Hepatocyte (in vitro differentiated cells): Measurements from ENCODE around the gene CYP1B1. TPM values are rescaled to one million over a fixed set of nuclear protein-coding genes. Genes with fewer than 3 reads are reported as not detected.
"Not testable (repeated sequence)": the region's sequence is repeated elsewhere in the genome, so short reads cannot be mapped to it uniquely, and the experiment has no call there.

Experiments
- DNase-seq: peaks from one replicate; pipeline ENCODE4 v3.0.0-alpha.2; 2016; ENCODE audit warnings: low spot score
- H2AFZ ChIP-seq: fragments of 200-600 bp; sonication (generic); 2 replicates; pipeline ENCODE4 v1.6.0; 2016; ENCODE audit warnings: antibody characterized with exemption, mild to moderate bottlenecking
- H3K27ac ChIP-seq: fragments of 200-600 bp; sonication (generic); 2 replicates; pipeline ENCODE4 v1.5.1; 2016; ENCODE audit warnings: mild to moderate bottlenecking
- H3K27me3 ChIP-seq: fragments of 200-600 bp; sonication (generic); 2 replicates; pipeline ENCODE4 v1.6.1; 2016
- H3K36me3 ChIP-seq: fragments of 200-600 bp; sonication (generic); replicated peaks from 2 replicates; pipeline ENCODE4 v1.5.1; 2016; ENCODE audit warnings: low read depth; ENCODE audit not compliant: insufficient read depth
- H3K4me1 ChIP-seq: fragments of 200-600 bp; sonication (generic); 2 replicates; pipeline ENCODE4 v1.5.1; 2016; ENCODE audit warnings: mild to moderate bottlenecking, moderate library complexity; ENCODE audit not compliant: insufficient read depth
- H3K4me2 ChIP-seq: fragments of 200-600 bp; sonication (generic); 2 replicates; pipeline ENCODE4 v1.6.0; 2016
- H3K4me3 ChIP-seq: fragments of 200-600 bp; sonication (generic); 2 replicates; pipeline ENCODE4 v1.5.1; 2016; ENCODE audit warnings: mild to moderate bottlenecking
- H3K79me2 ChIP-seq: fragments of 200-600 bp; sonication (generic); 2 replicates; pipeline ENCODE4 v1.6.0; 2017; ENCODE audit warnings: mild to moderate bottlenecking
- H3K9me2 ChIP-seq: fragments of 200-600 bp; sonication (generic); replicated peaks from 2 replicates; pipeline ENCODE4 v1.6.0; 2017; ENCODE audit warnings: mild to moderate bottlenecking; ENCODE audit not compliant: insufficient read depth
- H3K9me3 ChIP-seq: fragments of 200-600 bp; sonication (generic); 2 replicates; pipeline ENCODE4 v1.5.1; 2016; ENCODE audit warnings: low read depth, mild to moderate bottlenecking
- H4K20me1 ChIP-seq: fragments of 200-600 bp; sonication (generic); 2 replicates; pipeline ENCODE4 v1.6.0; 2016; ENCODE audit warnings: mild to moderate bottlenecking; ENCODE audit not compliant: insufficient read depth, poor library complexity, severe bottlenecking
- CTCF ChIP-seq: fragments of 200-600 bp; sonication (generic); IDR thresholded peaks from 2 replicates; pipeline ENCODE4 v1.5.1; 2016; ENCODE audit warnings: antibody characterized with exemption, mild to moderate bottlenecking; ENCODE audit not compliant: poor library complexity
- EZH2 ChIP-seq: fragments of 200-600 bp; sonication (generic); IDR thresholded peaks from 2 replicates; pipeline ENCODE4 v1.6.1; 2016; ENCODE audit warnings: antibody characterized with exemption, mild to moderate bottlenecking, borderline replicate concordance
- EZH2phosphoT487 ChIP-seq: fragments of 200-600 bp; sonication (generic); IDR thresholded peaks from one replicate; pipeline ENCODE4 v1.6.1; 2018; ENCODE audit warnings: antibody characterized with exemption, mild to moderate bottlenecking, low read depth, moderate library complexity; ENCODE audit not compliant: unreplicated experiment, severe bottlenecking
- WGBS: methylation state at CpG from one replicate; pipeline ENCODE4 v1.1.6; 2016; ENCODE audit warnings: low lambda C conversion rate; ENCODE audit errors: missing lambda C conversion rate; 5-methylcytosine and 5-hydroxymethylcytosine counted together
- polyA plus RNA-seq: library from polyadenylated mRNA; unstranded; fragments of >200 nt; fragmentation: Nextera tagmentation; extraction: Ambion mirVana; gene quantifications from 2 replicates; pipeline ENCODE4 v1.2.1, GENCODE V29; 2016
- total RNA-seq: library from RNA; depleted of rRNA; stranded (reverse); fragments of >200 nt; gene quantifications from 2 replicates; pipeline ENCODE4 v1.2.3, GENCODE V29; 2014

CYP1B1 gene
- total and polyA plus RNA-seq, 2 experiments from 2014 or later = 23.2 to 38.5 TPM

- DNase-seq, H3K9me2 ChIP-seq, H3K9me3 ChIP-seq, H2AFZ ChIP-seq, H3K36me3 ChIP-seq, H4K20me1 ChIP-seq, H3K79me2 ChIP-seq, H3K27me3 ChIP-seq, H3K27ac ChIP-seq, H3K4me2 ChIP-seq, H3K4me3 ChIP-seq: not testable (repeated sequence)
- 61% methylated on average over 9 of the region's 9 CpGs for WGBS
- H3K4me1 ChIP-seq = peaks cover 14% of the 10 kb centered on the region
Observed at GRCh38 chr2:38082727-38083126, 6.8 kb upstream of the CYP1B1 start.

- Histone ChIP-seq H3K27ac (no peak overlapping the region), H3K79me2 (no peaks in the 10 kb centered on the region), H3K9me3 (no peaks in the 10 kb centered on the region), H3K4me1 (peaks cover 27% of the 10 kb centered on the region), H3K36me3 (no peaks in the 10 kb centered on the region), H2AFZ (no peak overlapping the region), H3K27me3 (peaks cover 8% of the 10 kb centered on the region), H3K4me3 (no peak overlapping the region), H3K9me2 (no peaks in the 10 kb centered on the region), H3K4me2 (no peak overlapping the region), H4K20me1 (no peaks in the 10 kb centered on the region)
- WGBS = 68% methylated on average over 3 of the region's 3 CpGs
- TF ChIP-seq EZH2 (no peak), EZH2phosphoT487 (no peak), CTCF (no peak)
- DNase-seq = no peak
Observed at GRCh38 chr2:38080346-38080745, 4.4 kb upstream of the CYP1B1 start.

GRCh38 chr2:38079116-38080052 is 3.4 kb upstream of the CYP1B1 start:
- no peak for TF ChIP-seq EZH2phosphoT487
- no peak for TF ChIP-seq EZH2
- no peak for TF ChIP-seq CTCF
- Histone ChIP-seq H3K27me3 (peaks cover 17% of the 10 kb centered on the region), H3K9me3 (no peaks in the 10 kb centered on the region), H3K79me2 (no peaks in the 10 kb centered on the region), H3K27ac (peak overlapping the region; percentile 53), H3K4me3 (no peak overlapping the region), H4K20me1 (no peaks in the 10 kb centered on the region), H3K9me2 (no peaks in the 10 kb centered on the region), H3K36me3 (no peaks in the 10 kb centered on the region), H3K4me1 (peaks cover 36% of the 10 kb centered on the region), H2AFZ (no peak overlapping the region), H3K4me2 (no peak overlapping the region)
- DNase-seq = no peak
- 55% methylated on average over 11 of the region's 11 CpGs for WGBS

- no peaks in the 10 kb centered on the region for H4K20me1 ChIP-seq
- H3K4me3 ChIP-seq = peak overlapping the region; percentile 67
- peak overlapping the region; percentile 23 for H2AFZ ChIP-seq
- H3K79me2 ChIP-seq = no peaks in the 10 kb centered on the region
- WGBS = 28% methylated on average over 12 of the region's 12 CpGs
- TF ChIP-seq CTCF = no peak
- no peak for TF ChIP-seq EZH2
- no peak for TF ChIP-seq EZH2phosphoT487
- DNase-seq = no peak
- H3K9me3 ChIP-seq = no peaks in the 10 kb centered on the region
- H3K4me1 ChIP-seq = peaks cover 45% of the 10 kb centered on the region
- peak overlapping the region; percentile 80 for H3K27ac ChIP-seq
- peak overlapping the region; percentile 93 for H3K4me2 ChIP-seq
- H3K36me3 ChIP-seq = no peaks in the 10 kb centered on the region
- no peaks in the 10 kb centered on the region for H3K9me2 ChIP-seq
- H3K27me3 ChIP-seq = peaks cover 37% of the 10 kb centered on the region
Observed at GRCh38 chr2:38077431-38077769, 1.4 kb upstream of the CYP1B1 start.
